Activated CD8-positive, alpha-beta memory T cell treated with anti-CD3 and anti-CD28 coated beads for 48 hours (primary cell): ENCODE results near the gene NR4A1.

Experiments
- DNase-seq, 3 experiments: peaks; one replicate each; pipeline ENCODE4 v3.0.0-alpha.2; 2020; ENCODE audit warnings: low read depth in 2 of 3, low spot score in 2 of 3

NR4A1 gene

DNA sequence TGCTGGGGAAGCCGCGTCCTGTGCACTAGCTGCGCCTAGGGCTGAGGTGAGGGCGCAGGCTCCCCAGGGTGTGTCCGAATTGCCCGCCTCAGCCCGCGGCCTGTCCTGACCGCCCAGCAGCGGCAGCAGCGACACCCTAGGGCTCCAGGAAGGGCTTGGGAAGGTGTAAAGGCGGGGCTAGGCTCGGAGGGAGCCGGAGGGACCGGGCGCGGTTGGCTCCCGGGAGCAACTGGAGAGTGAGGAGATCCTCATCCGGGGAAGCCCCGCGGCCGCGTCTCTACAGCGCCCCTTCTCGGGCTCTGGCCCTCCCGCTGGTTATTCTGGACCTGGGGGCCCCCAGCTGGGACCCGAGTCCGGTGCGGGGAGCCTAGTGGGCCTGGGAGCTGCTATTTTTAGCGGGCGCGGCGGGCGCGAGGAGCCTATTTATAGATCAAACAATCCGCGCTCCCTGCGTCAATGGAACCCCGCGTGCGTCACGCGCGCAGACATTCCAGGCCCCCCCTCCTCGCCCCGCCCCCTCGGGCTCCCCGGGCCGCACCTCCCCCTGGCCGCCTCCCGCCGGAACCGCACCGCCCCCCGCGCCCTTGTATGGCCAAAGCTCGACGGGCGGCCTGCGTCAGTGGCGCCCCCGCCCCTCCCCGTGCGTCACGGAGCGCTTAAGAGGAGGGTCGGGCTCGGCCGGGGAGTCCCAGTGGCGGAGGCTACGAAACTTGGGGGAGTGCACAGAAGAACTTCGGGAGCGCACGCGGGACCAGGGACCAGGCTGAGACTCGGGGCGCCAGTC lies at the start of gene NR4A1:
Gene NR4A1 (plus strand): TSS at position 685 of the 784 bp plus-strand sequence. CDS start 2,887 bp downstream, outside the sequence.
- DNase-seq: peak; percentile 97 to 98 (median 98)

DNA sequence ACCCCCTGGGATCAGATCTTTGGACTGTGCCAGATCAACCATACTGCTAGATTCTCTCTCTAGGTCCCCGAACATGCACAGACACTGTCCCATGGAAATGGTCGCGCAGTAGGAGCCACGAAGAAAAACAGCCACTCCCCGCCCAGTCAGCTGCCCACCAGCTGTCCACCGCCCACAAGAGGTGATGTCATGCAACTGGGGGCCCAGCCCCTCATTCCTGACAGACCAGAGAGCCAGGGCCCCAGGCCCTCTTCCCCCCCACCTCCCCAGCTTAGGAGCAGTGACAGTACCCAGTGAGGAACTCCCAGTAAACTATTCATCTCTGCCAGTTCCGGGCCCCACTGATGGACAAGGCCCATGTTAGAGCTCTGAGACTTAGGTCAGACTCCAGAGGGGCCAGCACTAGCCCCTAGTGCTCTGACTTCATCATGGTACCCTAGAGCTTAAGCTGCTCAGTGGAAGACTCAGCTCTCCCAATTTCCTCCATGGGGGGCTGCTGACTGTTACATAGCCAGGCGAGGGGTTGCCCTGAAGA lies 48.2 kb upstream of the NR4A1 start:
- no peak for DNase-seq

DNA sequence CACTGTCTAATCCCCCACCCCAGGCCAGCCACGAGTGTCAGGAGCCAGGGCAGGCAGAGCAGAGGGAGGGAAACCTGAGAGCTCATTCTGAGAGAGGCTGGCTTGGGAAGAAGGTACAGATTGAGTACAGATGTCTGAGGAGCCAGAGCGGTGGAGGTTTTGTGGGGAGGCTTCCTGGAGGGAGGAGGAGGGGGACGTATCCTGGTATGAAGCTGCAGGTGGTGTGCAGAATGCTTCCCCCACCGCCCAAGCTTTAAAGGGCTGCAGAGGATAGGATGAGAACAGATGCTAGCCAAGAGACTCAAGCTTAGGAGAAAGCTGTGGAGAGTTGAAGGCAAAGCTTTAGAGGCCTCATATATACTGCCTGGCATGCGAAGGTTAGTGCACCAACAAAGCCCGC lies 47.7 kb upstream of the NR4A1 start:
- no peak for DNase-seq

DNA sequence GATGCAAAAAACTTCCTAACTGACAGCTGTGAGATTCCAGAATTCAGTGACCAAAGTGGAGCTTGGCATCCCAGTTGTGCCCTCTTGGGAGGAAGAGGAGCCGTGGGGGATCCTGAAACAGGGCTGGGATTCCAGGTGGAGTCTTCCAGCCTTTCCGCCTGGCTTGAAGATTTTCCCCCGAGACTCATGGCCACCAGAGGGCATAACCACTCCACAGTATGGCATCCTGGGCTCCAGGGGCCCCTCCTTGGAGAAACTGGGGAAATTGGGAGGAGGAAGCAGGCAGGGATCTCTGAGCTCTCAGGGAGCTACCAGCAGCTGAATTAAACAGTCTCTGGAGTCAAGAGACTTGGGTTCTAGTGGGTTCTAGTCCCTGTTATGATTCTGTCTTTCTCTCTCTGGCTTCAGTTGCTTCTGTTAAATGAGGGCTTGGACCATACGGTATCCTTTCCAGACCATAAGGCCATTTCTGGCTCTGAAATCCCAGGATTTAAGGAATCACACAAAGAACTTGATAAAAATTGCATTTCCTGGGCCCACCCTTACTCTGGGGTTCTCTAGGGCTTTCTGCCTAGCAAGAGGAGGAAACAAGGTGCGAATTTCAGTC lies 47.1 kb upstream of the NR4A1 start:
- DNase-seq: no peak

DNA sequence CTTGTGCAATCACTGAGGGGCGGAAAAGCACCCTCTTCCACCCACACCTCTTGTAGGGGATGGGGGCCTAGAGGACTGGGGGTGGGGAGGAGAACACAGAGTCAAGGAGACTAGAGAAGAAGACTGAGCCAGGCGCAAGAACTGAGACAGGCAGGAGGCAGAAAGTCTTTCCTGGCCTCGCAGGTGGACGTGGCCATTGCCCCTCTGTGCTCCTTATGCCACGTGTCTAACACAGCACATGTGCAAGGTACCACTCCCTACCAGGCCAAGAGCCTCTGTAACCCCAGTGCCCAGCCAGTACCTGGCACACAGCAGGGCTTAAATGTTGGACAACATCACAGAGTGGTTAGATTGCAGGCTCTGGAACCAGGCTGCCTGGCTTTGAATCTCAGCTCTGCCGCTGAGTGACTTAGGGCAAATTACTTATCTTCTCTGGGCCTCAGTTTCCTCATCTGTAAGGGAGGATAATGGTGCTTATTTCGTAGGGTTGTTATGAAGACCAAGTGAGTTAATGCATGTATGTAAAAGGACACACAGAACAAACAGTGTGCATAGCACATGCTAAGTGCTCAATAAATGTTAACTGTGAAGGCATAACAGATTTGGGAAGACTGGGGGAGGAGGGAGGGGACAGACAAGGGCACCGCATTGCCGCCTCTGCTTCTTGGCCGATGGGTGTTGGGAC lies 45.9 kb upstream of the NR4A1 start:
- no peak for DNase-seq

DNA sequence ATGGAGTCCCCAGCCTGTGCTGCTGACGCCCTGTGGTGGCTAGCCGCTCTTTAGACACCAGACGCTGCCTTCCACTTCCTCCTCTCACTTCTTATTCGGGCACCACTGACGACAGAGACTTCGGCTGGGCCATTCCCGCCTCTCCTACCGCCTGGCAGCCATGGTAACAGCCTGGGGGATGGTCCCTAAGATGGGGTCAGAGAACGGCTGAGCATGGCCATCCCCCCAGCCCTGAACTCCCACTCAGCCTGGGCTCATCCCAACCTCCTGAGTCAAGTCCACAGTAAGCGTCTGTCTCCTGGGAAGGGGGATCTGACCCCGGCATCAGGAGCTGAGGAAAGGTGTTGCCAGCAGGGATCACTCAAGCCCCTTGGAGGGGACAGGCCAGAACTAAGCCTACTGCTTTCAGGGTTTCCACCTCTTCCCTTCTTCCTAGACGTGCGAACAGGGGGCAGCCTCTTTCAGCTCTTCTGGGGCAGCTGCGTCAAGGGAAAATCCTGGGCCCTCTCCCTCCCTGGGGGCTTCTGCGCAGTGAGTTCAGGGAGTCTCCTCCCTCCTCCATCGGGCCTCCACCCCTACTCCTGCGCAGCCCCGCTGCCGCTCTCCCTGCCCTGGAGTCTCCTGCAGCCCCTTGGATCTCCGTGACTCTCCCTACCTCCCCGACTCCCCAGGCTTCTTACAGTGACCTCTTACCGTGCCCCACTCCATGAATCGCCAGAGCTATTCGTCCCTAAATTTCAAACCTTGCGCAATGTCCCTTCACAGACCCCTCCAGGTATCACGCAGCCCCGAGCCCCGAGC lies 45.1 kb upstream of the NR4A1 start:
- DNase-seq: no peak

DNA sequence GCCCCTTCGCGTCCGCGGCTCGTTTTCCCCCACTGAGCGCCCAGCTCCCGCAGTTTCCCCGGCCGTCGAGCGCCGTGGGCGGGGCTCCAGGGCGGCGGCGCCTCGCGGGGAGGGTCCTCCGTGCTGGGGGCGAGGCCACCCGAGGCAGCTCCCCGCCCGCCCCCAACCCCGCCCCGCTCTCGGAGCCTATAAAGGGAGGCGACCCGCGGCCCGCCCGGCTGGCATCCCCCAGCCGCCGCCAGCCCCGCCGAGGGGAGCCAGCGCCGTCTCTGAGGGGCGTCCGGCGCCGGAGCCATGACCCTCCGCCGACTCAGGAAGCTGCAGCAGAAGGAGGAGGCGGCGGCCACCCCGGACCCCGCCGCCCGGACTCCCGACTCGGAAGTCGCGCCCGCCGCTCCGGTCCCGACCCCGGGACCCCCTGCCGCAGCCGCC lies 44.5 kb upstream of the NR4A1 start, which contains the start of gene TAMALIN:
Gene TAMALIN (plus strand): TSS at position 221 of the 432 bp plus-strand sequence. CDS start 74 bp downstream, at position 295.
- DNase-seq: peak; percentile 53 to 56 (median 53)

DNA sequence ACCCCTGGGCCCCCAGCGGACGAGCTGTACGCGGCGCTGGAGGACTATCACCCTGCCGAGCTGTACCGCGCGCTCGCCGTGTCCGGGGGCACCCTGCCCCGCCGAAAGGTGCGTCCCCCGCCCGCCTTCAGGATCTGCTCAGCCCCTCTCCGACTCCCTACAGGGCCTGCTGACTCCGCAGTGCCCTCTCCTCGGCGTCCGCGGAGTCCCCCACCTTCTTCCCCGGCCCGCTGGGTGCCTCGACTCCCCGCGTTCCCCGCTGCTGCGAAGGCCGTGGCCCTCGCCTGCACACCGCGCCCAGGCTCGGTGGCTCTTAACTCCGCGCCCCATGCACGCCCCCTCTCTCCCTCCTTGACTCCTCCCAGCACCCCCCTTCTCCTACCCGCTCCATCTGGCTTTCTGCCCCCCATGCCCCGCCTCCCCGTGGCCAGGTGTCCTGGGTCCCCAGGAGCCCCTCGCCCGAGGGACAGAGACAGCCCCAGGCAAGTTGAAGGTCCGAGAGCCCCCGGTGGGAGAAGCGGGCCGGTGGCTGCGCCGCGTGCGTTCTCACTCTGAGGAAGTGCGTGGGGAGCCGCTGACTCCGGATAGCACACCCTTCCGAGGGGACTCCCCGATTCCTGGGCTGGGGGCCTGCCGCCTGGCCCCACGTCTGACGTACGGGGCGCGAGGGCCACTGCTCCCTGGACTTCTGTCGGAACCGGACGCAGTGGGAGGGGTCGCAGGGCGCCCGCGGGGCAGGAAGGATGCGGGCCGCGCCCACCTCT lies 43.9 kb upstream of the NR4A1 start:
- DNase-seq: no peak

DNA sequence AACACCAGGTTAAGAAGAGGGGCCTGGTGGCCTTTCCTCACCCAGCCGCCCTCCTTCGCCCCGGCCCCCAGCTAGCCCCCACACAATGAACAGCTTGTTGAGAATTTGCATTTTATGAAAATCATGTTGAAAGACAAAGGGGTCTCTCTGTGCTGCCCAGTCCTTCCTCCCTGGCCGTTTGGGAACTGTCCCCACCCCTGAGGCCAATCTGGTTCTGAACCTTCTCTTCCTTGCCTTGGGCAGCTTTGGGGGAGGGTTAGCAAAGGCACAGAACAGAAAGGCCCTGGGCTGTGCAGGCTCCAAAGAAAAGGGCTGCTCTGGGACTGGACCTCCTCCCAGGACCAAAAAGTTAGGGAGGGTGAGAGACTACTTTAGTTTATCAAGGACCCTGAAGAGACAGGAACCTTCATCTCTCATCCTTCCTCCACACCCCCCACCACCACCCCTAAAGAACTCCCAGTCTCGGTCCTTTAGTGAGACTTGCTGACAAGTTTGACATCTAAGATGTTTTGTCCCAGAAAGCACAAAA lies 43.2 kb upstream of the NR4A1 start:
- DNase-seq: no peak

DNA sequence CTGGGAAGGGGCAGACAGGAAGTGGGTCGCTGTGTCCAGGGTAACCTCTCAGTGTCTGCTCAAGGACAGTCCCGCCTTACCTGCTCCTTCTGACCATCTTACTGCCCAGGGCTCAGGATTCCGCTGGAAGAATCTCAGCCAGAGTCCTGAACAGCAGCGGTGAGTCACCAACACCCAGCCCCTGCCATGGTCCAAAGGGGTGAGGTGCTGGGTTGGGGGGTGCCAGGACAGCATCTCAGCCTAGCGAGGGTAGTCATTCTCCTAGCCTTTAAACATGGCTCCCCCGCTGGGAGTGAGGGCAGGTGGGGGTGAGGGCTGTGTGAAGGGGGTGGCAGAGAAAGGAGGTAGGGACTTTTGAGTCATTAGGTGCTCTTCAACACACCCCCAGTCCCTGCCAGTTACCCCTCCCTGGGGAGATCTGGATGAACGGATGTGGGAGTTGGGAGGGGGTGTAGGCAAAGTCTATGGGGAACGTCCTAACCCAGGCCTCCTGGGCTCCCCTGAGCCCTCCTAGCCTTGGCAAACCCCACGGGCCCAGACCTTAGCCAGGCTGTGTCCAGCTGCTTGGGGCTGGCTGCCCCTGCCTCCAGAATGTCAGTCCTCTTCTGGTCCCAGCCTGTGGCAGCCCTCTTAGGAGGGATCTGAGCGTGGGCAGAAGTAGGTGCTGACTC lies 42.0 kb upstream of the NR4A1 start:
- DNase-seq: no peak

DNA sequence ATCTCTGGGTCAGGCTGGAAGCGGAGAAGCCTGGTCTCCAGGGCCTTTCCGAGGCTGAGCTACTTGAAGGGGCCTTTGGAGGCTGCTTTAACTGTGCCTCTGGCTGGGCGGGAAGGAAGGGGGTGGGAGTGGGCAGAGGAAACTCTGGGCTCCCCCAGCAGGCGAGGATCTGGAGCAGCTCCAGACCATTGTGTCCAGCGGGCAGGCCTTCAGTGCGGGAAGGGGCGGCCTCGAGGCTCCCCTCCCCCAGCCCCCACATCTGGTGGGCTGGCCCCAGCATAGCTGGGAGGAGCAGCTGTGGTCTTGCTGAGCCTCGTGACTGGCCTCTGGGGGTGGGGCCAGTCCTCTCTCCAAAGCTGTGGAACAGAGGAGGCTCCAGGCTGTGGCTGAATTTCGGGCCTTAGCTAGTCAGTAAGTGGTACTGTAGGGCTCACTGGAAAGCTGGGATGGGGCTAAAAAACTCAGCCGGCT lies 41.1 kb upstream of the NR4A1 start:
- DNase-seq: no peak

DNA sequence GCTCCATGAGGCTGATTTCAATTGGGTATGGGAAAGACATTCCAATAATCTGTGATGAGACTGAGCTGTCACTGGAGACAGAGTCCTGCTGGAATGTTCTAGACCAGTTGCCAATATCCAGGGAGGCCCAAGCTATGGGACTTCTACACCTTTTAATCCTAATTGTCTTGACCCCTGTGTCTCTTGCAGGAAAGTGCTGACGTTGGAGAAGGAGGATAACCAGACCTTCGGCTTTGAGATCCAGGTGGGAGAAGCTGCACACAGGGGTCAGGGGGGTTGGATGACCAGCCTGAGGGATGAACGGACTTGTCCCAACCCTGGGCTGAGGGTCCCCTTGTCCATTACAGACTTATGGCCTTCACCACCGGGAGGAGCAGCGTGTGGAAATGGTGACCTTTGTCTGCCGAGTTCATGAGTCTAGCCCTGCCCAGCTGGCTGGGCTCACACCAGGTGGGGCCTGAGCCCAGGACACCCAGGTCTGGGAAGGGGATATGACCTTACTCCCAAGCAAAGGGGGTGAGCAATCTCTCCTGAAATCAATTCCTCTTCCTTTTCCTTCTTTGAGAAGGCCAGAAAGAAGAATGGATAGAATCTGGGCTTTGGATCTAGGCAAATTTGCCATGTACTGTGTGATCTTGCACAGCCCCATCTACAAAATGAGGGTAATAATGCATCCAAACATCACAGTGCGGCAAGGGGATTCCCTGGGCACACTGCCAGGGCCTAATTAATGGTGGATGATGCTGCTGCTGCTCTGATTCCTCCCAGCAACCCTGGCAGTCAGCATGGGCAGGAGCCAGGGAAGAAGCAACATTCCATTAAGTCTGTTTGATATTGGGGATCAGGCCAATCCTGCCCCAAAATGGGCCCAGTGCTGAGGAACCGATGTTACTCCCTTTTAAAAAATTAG lies 40.3 kb upstream of the NR4A1 start:
- no peak for DNase-seq

DNA sequence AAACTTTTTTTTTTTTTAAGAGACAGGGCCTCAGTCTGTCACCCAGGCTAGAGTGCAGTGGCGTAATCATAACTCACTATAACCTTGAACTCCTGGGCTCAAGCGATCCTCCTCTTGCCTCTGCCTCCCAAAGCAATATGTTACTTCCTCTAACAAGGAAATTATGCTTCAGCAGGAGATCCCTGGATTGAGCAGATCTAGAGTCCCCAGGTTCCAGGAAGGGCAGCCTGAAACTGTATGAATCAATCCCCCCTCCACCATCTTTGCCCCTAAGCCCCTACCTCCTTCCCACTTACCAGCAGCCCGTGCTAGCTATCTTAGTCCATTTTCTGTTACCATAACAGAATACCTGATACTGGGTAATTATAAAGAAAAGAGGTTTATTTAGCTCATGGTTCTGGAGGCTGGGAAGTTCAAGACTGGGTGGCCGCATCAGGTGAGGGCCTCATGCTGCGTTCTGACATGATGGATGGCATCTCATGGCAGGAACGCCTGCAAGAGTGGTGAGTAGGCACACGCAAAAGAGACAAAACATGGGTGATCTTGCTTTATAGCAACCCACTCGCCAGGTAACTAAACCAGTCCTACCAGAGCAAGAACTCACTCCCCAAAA lies 39.5 kb upstream of the NR4A1 start:
- no peak for DNase-seq

DNA sequence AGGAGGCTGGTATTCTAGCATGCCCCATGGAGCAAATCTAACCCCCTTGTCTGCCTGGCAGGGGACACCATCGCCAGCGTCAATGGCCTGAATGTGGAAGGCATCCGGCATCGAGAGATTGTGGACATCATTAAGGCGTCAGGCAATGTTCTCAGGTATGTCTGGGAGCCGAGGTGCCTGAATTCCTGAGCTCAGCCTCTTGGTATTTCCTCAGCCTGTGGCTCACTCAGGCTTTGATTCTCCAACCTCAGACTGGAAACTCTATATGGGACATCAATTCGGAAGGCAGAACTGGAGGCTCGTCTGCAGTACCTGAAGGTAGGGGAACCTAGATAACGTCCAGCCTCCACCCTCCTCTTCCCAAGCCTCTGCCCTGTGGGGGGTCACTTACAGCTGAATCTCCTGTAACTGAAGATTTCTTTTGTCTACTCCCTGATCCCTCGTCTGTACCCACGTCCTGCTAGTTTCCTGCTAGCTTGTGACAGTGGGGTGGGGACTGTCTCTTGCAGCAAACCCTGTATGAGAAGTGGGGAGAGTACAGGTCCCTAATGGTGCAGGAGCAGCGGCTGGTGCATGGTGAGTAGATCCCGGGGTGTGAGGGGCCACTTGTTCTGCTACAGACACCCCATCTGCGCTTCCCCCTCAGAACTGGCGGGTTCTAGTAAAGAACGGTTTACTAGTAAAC lies 37.5 kb upstream of the NR4A1 start:
- DNase-seq: no peak

DNA sequence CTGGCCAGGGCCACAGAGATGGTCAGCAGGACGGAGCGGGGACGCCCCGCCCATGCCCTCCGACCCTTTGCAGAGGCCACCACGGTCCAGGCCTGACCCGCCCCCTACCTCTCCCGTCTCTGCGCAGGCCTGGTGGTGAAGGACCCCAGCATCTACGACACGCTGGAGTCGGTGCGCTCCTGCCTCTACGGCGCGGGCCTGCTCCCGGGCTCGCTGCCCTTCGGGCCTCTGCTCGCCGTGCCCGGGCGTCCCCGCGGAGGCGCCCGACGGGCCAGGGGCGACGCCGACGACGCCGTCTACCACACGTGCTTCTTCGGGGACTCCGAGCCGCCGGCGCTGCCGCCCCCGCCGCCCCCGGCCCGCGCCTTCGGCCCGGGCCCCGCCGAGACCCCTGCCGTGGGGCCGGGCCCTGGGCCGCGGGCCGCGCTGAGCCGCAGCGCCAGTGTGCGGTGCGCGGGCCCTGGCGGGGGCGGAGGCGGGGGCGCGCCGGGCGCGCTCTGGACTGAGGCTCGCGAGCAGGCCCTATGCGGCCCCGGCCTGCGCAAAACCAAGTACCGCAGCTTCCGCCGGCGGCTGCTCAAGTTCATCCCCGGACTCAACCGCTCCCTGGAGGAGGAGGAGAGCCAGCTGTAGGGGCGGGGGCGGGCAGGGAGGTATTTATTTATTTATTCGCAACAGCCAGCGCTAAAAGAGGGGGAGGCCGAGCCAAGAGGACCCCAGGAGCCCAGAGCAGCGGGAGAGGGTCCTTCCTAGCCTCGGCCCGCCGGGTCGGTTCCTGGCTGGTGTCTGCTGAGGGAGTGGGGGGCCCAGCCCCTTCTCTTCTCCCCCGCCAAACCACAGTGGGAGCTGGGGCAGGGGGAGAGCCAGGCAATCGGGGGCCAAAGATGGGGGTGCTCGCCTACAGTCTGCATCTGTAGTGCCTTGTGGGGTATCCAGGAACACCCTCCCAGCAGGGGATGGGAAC lies 36.4 kb upstream of the NR4A1 start:
- DNase-seq: no peak

DNA sequence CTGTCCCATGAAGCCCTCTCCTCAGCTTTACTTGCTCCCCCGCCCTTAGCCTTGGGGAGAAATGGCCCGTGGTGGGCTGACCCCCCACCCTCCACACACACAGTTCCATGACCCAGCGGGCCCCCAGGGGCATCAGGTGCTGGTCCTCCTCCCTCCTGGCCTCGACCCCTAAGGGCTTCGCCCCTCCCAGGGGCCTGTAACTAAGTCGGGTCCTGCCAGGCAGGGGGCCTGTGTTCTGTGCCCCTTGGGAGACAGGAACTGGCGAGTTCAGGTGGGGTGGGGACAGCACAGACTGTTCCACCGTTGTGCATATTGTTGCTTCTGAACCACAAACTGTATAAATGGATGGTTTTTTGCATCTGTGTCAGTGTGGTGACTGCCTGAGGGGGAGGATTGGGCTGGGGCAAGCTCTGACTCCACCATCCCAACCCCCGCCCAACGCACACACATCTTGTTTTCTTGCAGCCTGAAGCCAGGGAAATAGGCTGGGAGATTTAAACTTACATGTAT lies 35.7 kb upstream of the NR4A1 start:
- DNase-seq: no peak
